GM19035 (cell line): ENCODE measurements around the gene NBAS.
"Not testable (repeated sequence)": the region's sequence is repeated elsewhere in the genome, so short reads cannot be mapped to it uniquely, and the experiment has no call there.

Experiments
- ATAC-seq: cut with Tn5 transposase; IDR thresholded peaks from one replicate; pipeline ENCODE4 v1.9.1; 2021; ENCODE audit not compliant: unreplicated experiment

The NBAS gene

GRCh38 chr2:15533860-15534480 lies 27.2 kb downstream of the NBAS start:
- ATAC-seq = no peak

- no peak for ATAC-seq
These were observed 28.1 kb downstream of the NBAS start for GRCh38 chr2:15532996-15533395.

GRCh38 chr2:15531095-15531854 lies 29.9 kb downstream of the NBAS start:
- no peak for ATAC-seq

GRCh38 chr2:15527074-15527739 lies 33.9 kb downstream of the NBAS start:
- ATAC-seq = no peak

- no peak for ATAC-seq
These were observed 39.4 kb downstream of the NBAS start for GRCh38 chr2:15521641-15522181.

GRCh38 chr2:15520346-15520745 lies 40.8 kb downstream of the NBAS start:
- ATAC-seq = no peak

- not testable (repeated sequence) for ATAC-seq
These were observed 42.4 kb downstream of the NBAS start for GRCh38 chr2:15518759-15519158.

- no peak for ATAC-seq
These were observed 43.3 kb downstream of the NBAS start for GRCh38 chr2:15517793-15518192.

GRCh38 chr2:15511686-15512085 lies 49.4 kb downstream of the NBAS start:
- ATAC-seq = no peak

GRCh38 chr2:15510552-15510951 lies 50.6 kb downstream of the NBAS start:
- no peak for ATAC-seq

GRCh38 chr2:15510131-15510530 lies 51.0 kb downstream of the NBAS start:
- ATAC-seq = no peak

- ATAC-seq = no peak
These were observed 53.4 kb downstream of the NBAS start for GRCh38 chr2:15507697-15508096.

- no peak for ATAC-seq
These were observed 54.1 kb downstream of the NBAS start for GRCh38 chr2:15507061-15507460.

- no peak for ATAC-seq
These were observed 54.8 kb downstream of the NBAS start for GRCh38 chr2:15506229-15506819.

GRCh38 chr2:15504882-15505663 lies 56.1 kb downstream of the NBAS start:
- no peak for ATAC-seq

GRCh38 chr2:15499251-15499650 lies 61.9 kb downstream of the NBAS start:
- not testable (repeated sequence) for ATAC-seq

- no peak for ATAC-seq
These were observed 62.6 kb downstream of the NBAS start for GRCh38 chr2:15498554-15498953.

- no peak for ATAC-seq
These were observed 66.3 kb downstream of the NBAS start for GRCh38 chr2:15494877-15495276.

- ATAC-seq = no peak
These were observed 68.3 kb downstream of the NBAS start for GRCh38 chr2:15492773-15493325.

GRCh38 chr2:15486770-15487169 lies 74.4 kb downstream of the NBAS start:
- no peak for ATAC-seq
